ENCODE measurements around the gene CSTB.

DNA sequence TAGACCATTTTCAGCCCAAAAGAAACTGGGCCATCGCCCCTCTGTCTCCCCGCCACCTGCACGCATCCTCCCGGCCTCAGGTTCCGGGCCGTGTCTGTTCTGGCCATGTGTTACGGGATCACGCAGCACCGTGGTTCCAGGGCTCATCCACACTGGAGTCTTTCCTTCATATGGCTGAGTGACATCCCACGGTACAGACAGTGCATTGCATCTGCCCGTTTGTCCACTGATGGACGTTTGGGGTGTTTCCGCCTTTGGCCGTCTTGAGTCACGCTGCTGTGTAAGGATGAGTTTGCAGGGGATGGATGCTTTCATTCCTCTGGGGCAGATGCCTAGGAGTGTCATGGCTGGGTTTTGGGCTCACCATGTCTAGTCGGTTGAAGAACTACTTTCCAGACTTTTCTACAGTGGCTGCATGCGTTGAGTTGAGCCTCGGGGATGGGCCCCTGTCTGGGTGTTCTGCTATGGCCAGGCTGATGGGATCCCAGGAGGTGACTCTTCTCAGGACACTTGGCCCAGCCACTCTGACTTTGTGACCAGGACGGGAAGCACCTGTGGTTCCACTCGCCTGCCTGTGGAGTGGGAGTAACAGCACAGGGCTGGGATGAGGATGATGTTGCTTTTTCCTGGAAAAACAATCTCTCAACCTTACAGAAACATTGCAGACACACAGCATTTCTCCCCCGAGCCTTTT lies 30.1 kb upstream of the CSTB start:
- TF ChIP-seq, protein P1, sequence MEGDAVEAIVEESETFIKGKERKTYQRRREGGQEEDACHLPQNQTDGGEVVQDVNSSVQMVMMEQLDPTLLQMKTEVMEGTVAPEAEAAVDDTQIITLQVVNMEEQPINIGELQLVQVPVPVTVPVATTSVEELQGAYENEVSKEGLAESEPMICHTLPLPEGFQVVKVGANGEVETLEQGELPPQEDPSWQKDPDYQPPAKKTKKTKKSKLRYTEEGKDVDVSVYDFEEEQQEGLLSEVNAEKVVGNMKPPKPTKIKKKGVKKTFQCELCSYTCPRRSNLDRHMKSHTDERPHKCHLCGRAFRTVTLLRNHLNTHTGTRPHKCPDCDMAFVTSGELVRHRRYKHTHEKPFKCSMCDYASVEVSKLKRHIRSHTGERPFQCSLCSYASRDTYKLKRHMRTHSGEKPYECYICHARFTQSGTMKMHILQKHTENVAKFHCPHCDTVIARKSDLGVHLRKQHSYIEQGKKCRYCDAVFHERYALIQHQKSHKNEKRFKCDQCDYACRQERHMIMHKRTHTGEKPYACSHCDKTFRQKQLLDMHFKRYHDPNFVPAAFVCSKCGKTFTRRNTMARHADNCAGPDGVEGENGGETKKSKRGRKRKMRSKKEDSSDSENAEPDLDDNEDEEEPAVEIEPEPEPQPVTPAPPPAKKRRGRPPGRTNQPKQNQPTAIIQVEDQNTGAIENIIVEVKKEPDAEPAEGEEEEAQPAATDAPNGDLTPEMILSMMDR (IDR thresholded peaks at IDR 0.05), result no peak
- TF ChIP-seq, protein P2, sequence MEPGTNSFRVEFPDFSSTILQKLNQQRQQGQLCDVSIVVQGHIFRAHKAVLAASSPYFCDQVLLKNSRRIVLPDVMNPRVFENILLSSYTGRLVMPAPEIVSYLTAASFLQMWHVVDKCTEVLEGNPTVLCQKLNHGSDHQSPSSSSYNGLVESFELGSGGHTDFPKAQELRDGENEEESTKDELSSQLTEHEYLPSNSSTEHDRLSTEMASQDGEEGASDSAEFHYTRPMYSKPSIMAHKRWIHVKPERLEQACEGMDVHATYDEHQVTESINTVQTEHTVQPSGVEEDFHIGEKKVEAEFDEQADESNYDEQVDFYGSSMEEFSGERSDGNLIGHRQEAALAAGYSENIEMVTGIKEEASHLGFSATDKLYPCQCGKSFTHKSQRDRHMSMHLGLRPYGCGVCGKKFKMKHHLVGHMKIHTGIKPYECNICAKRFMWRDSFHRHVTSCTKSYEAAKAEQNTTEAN (CRISPR knock-in tag; IDR thresholded peaks at IDR 0.05), result no peak

Measured in WTC11 (cell line).